IMR-90 (cell line): Measurements from ENCODE around the gene NMT1. TPM values are rescaled to one million over a fixed set of nuclear protein-coding genes. Genes with fewer than 3 reads are reported as not detected.

Experiments
- ATAC-seq: fragments of 200-7000 bp; cut with Tn5 transposase; 2 replicates; pipeline ENCODE4 v1.9.1; 2020; ENCODE audit warnings: low read depth, mild to moderate bottlenecking, moderate library complexity
- BruUV-seq: library from RNA; stranded (reverse); fragments of 400-500 nt; replicated peaks from 2 replicates; lab custom pipeline; 2021; lab: Mats Ljungman, UMichigan
- CTCF ChIA-PET: fragments of 300-600 bp; formaldehyde crosslinking; extraction: SDS; loops from one replicate; lab custom pipeline; 2021; ENCODE audit warnings: antibody characterized with exemption; lab: Yijun Ruan, JAX
- POLR2A ChIA-PET: fragments of 300-600 bp; sonication (Branson Sonifier 250); formaldehyde crosslinking; loops from one replicate; lab custom pipeline; 2022; ENCODE audit warnings: antibody characterized with exemption; ENCODE audit not compliant: unreplicated experiment; lab: Charles Lee
- DNase-seq: peaks from one replicate; pipeline ENCODE4 v3.0.0; 2013
- H2AFZ ChIP-seq: replicated peaks from 2 replicates; pipeline ENCODE3; 2013; ENCODE audit warnings: low read length, mild to moderate bottlenecking; ENCODE audit not compliant: poor library complexity
- H2AK5ac ChIP-seq: 2 replicates; pipeline ENCODE4 v1.6.1; 2013; ENCODE audit warnings: low read depth, low read length, inconsistent platforms
- H2AK9ac ChIP-seq: replicated peaks from 2 replicates; pipeline ENCODE3; 2013; ENCODE audit warnings: mild to moderate bottlenecking, low read depth, low read length, moderate library complexity; ENCODE audit not compliant: poor library complexity
- H2BK120ac ChIP-seq: 2 replicates; pipeline ENCODE4 v1.6.1; 2013; ENCODE audit warnings: low read depth, low read length, inconsistent platforms
- H2BK15ac ChIP-seq: 3 replicates; pipeline ENCODE4 v1.6.1; 2013; ENCODE audit warnings: low read depth, low read length, inconsistent platforms
- H2BK20ac ChIP-seq: 2 replicates; pipeline ENCODE4 v1.6.1; 2013; ENCODE audit warnings: low read depth, mild to moderate bottlenecking, inconsistent platforms, low read length, moderate library complexity
- H2BK5ac ChIP-seq: 2 replicates; pipeline ENCODE4 v1.6.1; 2013; ENCODE audit warnings: mild to moderate bottlenecking, low read depth, low read length, inconsistent platforms; ENCODE audit not compliant: poor library complexity, severe bottlenecking
- H3K14ac ChIP-seq: replicated peaks from 2 replicates; pipeline ENCODE4 v1.6.1; 2013; ENCODE audit warnings: low read depth, low read length, inconsistent platforms
- H3K18ac ChIP-seq: 2 replicates; pipeline ENCODE4 v1.6.1; 2013; ENCODE audit warnings: low read depth, low read length, control low read depth
- H3K23ac ChIP-seq: 2 replicates; pipeline ENCODE4 v1.6.1; 2013; ENCODE audit warnings: low read depth, low read length, inconsistent platforms
- H3K27ac ChIP-seq: 2 replicates; pipeline ENCODE4 v1.5.1; 2013; ENCODE audit warnings: mild to moderate bottlenecking, control low read depth, low read length; ENCODE audit not compliant: insufficient read depth
- H3K27me3 ChIP-seq: 2 replicates; pipeline ENCODE4 v1.6.1; 2013; ENCODE audit warnings: low read length; ENCODE audit not compliant: control insufficient read depth, insufficient read depth
- H3K36me3 ChIP-seq: 2 replicates; pipeline ENCODE4 v1.6.1; 2013; ENCODE audit warnings: low read length, mixed read lengths; ENCODE audit not compliant: control insufficient read depth, insufficient read depth
- H3K4ac ChIP-seq: 2 replicates; pipeline ENCODE4 v1.6.1; 2013; ENCODE audit warnings: low read depth, low read length, inconsistent platforms
- H3K4me1 ChIP-seq: 2 replicates; pipeline ENCODE4 v1.6.1; 2013; ENCODE audit warnings: low read length, mixed read lengths; ENCODE audit not compliant: control insufficient read depth, insufficient read depth
- H3K4me2 ChIP-seq: 2 replicates; pipeline ENCODE4 v1.6.1; 2013; ENCODE audit warnings: low read depth, mild to moderate bottlenecking, control low read depth, low read length, moderate library complexity
- H3K4me3 ChIP-seq: 2 replicates; pipeline ENCODE4 v1.5.1; 2013; ENCODE audit warnings: low read depth, mild to moderate bottlenecking, control low read depth, low read length, moderate library complexity; ENCODE audit not compliant: insufficient read depth
- H3K56ac ChIP-seq: 2 replicates; pipeline ENCODE4 v1.6.1; 2013; ENCODE audit warnings: low read length, inconsistent platforms; ENCODE audit not compliant: insufficient read depth; ENCODE audit errors: extremely low read depth
- H3K79me1 ChIP-seq, 2 experiments: 2 replicates each; pipeline ENCODE4 v1.6.1; 2013; ENCODE audit warnings: low read length in 2 of 2, inconsistent platforms in 1 of 2, low read depth in 1 of 2
- H3K9ac ChIP-seq: 2 replicates; pipeline ENCODE4 v1.6.1; 2013; ENCODE audit warnings: low read depth, low read length, control low read depth
- H3K9me1 ChIP-seq: 2 replicates; pipeline ENCODE4 v1.6.1; 2013; ENCODE audit warnings: low read length, inconsistent platforms; ENCODE audit not compliant: insufficient read depth
- H3K9me3 ChIP-seq: 2 replicates; pipeline ENCODE4 v1.6.1; 2013; ENCODE audit warnings: low read length; ENCODE audit not compliant: control insufficient read depth, insufficient read depth
- H4K20me1 ChIP-seq: 2 replicates; pipeline ENCODE4 v1.6.1; 2013; ENCODE audit warnings: low read length, inconsistent platforms; ENCODE audit not compliant: insufficient read depth
- H4K5ac ChIP-seq: 2 replicates; pipeline ENCODE4 v1.6.1; 2013; ENCODE audit warnings: mild to moderate bottlenecking, low read depth, low read length, control low read depth
- H4K8ac ChIP-seq, 2 experiments: 2 replicates each; pipeline ENCODE4 v1.6.1; 2013; ENCODE audit warnings: low read depth in 2 of 2, low read length in 2 of 2, control low read depth in 1 of 2, inconsistent platforms in 1 of 2
- H4K91ac ChIP-seq: 2 replicates; pipeline ENCODE4 v1.6.1; 2013; ENCODE audit warnings: low read depth, low read length, inconsistent platforms; ENCODE audit not compliant: insufficient read depth
- BHLHE40 ChIP-seq: fragments of 150-350 bp; IDR thresholded peaks from 2 replicates; pipeline ENCODE4 v1.6.1; 2016; ENCODE audit warnings: mild to moderate bottlenecking, low read depth, low read length
- CEBPB ChIP-seq: IDR thresholded peaks from 2 replicates; pipeline ENCODE4 v1.6.1; 2012; ENCODE audit warnings: low read depth, low read length, improper control_type of control experiment
- FOS ChIP-seq: fragments of 150-350 bp; IDR thresholded peaks from 2 replicates; pipeline ENCODE4 v1.6.1; 2016; ENCODE audit warnings: low read depth, low read length
- MAFK ChIP-seq: IDR thresholded peaks from 2 replicates; pipeline ENCODE4 v1.6.1; 2012; ENCODE audit warnings: low read depth, low read length, improper control_type of control experiment
- MAZ ChIP-seq: IDR thresholded peaks from 2 replicates; pipeline ENCODE4 v1.6.1; 2012; ENCODE audit warnings: low read depth, mild to moderate bottlenecking, low read length, improper control_type of control experiment, moderate library complexity, borderline replicate concordance
- MXI1 ChIP-seq: IDR thresholded peaks from 2 replicates; pipeline ENCODE4 v1.6.1; 2012; ENCODE audit warnings: low read depth, mild to moderate bottlenecking, low read length, moderate library complexity, borderline replicate concordance
- RAD21 ChIP-seq: IDR thresholded peaks from 2 replicates; pipeline ENCODE4 v1.6.1; 2012; ENCODE audit warnings: low read length, improper control_type of control experiment
- RFX5 ChIP-seq: IDR thresholded peaks from 2 replicates; pipeline ENCODE4 v1.8.0; 2012; ENCODE audit warnings: low read depth, mild to moderate bottlenecking, low read length, moderate library complexity
- SMC3 ChIP-seq: fragments of 150-350 bp; IDR thresholded peaks from 2 replicates; pipeline ENCODE4 v1.6.1; 2016; ENCODE audit warnings: low read depth, mild to moderate bottlenecking, antibody characterized with exemption, low read length, moderate library complexity
- USF2 ChIP-seq: fragments of 150-350 bp; IDR thresholded peaks from 2 replicates; pipeline ENCODE4 v1.6.1; 2017; ENCODE audit warnings: mild to moderate bottlenecking, antibody characterized with exemption, low read length, low read depth
- WGBS, 2 experiments: methylation state at CpG; one replicate each; pipeline versions ENCODE4 v1.1.5 to v1.1.7; 2013; ENCODE audit warnings: missing lambda C conversion rate in 2 of 2; ENCODE audit not compliant: insufficient read length in 1 of 2; ENCODE audit errors: extremely low coverage in 2 of 2; 5-methylcytosine and 5-hydroxymethylcytosine counted together
- dilution Hi-C: fragments of 300-500 bp; cut with HindIII; formaldehyde crosslinking; loops from one replicate; pipeline ENCODE4 v1.14.3; 2018; ENCODE audit warnings: low sequenced_read_pairs; ENCODE audit not compliant: unreplicated experiment
- in situ Hi-C: fragments of 300-500 bp; cut with MboI; formaldehyde crosslinking; loops from 3 replicates; pipeline ENCODE4 v1.14.3; 2019; ENCODE audit warnings: low sequenced_read_pairs, inconsistent platforms, mixed read lengths
- intact Hi-C: fragments of 100-400 bp; cut with micrococcal nuclease; formaldehyde crosslinking; loops from 2 replicates; pipeline ENCODE4 v1.10.0; 2022
- polyA plus RNA-seq, 3 experiments: library from polyadenylated mRNA; depleted of rRNA; stranded (reverse); fragments of >200 nt; gene quantifications; 2 replicates each; pipeline ENCODE4 v1.2.3, GENCODE V29; 2012; ENCODE audit warnings: low replicate concordance in 1 of 3
- total RNA-seq: library from RNA; depleted of rRNA; stranded (reverse); fragments of >200 nt; gene quantifications from 2 replicates; pipeline ENCODE4 v1.2.3, GENCODE V29; 2012

The NMT1 gene
- total and polyA plus RNA-seq, 2 of the 4 experiments (the other 2 are of a cell fraction): 38.0 to 60.6 TPM

GRCh38 chr17:45121055-45121454, 59.9 kb downstream of the NMT1 start:
- no peak overlapping the region for H2BK120ac ChIP-seq
- POLR2A ChIA-PET: no interaction called here
- peaks cover 24% of the 10 kb centered on the region; the same call in 1 of the 2 replicates for H3K36me3 ChIP-seq
- no peak overlapping the region for H2BK5ac ChIP-seq
- dilution Hi-C loops: no loop called here
- no peak overlapping the region for H2AFZ ChIP-seq
- H3K4me2 ChIP-seq: no peak overlapping the region
- no peak overlapping the region for H3K14ac ChIP-seq
- no peak overlapping the region for H2BK20ac ChIP-seq
- DNase-seq: no peak
- no peak overlapping the region for H3K18ac ChIP-seq
- no peak overlapping the region for H4K8ac ChIP-seq
- H3K23ac ChIP-seq: no peak overlapping the region
- no peak for ATAC-seq
- WGBS, 2 experiments: 73% methylated on average over 40 of the region's 45 CpGs; no CpG with 5 or more reads in 1 of the 2 experiments
- no peak overlapping the region for H4K91ac ChIP-seq
- no peak overlapping the region for H3K4me3 ChIP-seq
- TF ChIP-seq MAZ (no peak), USF2 (no peak), RAD21 (no peak), MXI1 (no peak), BHLHE40 (no peak), CEBPB (no peak), SMC3 (no peak), FOS (no peak), MAFK (no peak), RFX5 (no peak)
- no peaks in the 10 kb centered on the region for H4K20me1 ChIP-seq
- no peak overlapping the region for H3K27ac ChIP-seq
- no peak overlapping the region for H3K4ac ChIP-seq
- BruUV-seq: no TSS peak
- H3K4me1 ChIP-seq: peaks cover 21% of the 10 kb centered on the region
- peaks cover 22% of the 10 kb centered on the region for H3K9me1 ChIP-seq
- H2AK5ac ChIP-seq: 0 out of 2 replicates have a peak overlapping the region, but pooled peaks have one; percentile 10
- no peak overlapping the region for H3K56ac ChIP-seq
- H2AK9ac ChIP-seq: peak overlapping the region; percentile 11
- peaks cover 35 to 46% of the 10 kb centered on the region in 2 experiments for H3K79me1 ChIP-seq
- no peaks in the 10 kb centered on the region for H3K9me3 ChIP-seq
- CTCF ChIA-PET: no interaction called here
- H4K5ac ChIP-seq: no peak overlapping the region
- in situ Hi-C loops: no loop called here
- H3K27me3 ChIP-seq: no peaks in the 10 kb centered on the region
- intact Hi-C loops: no loop called here
- H2BK15ac ChIP-seq: no peak overlapping the region
- H3K9ac ChIP-seq: no peak overlapping the region
